Stimulated activated effector memory CD8-positive, alpha-beta T cell treated with anti-CD3 and anti-CD28 coated beads, Interleukin-12 subunit alpha, Interleukin-12 subunit beta, amount 100 ng/mL, for 72 hours (primary cell): Measurements from ENCODE around the gene HMX1.

ENCODE experiments used
- ATAC-seq: fragments of 150-1000 bp; cut with Tn5 transposase; 2 replicates; pipeline ENCODE4 v1.10.0; 2021
- DNase-seq, 2 donors: peaks; one replicate each; pipeline ENCODE4 v3.0.0; 2021 to 2022; ENCODE audit warnings: low spot score in 2 of 2
- H3K27ac Mint-ChIP-seq: one replicate; pipeline ENCODE4 v1.8.0; 2022; ENCODE audit warnings: mild to moderate bottlenecking, mixed read lengths
- H3K36me3 Mint-ChIP-seq: one replicate; pipeline ENCODE4 v1.8.0; 2022; ENCODE audit warnings: mild to moderate bottlenecking, mixed read lengths
- H3K4me1 Mint-ChIP-seq: one replicate; pipeline ENCODE4 v1.8.0; 2022; ENCODE audit warnings: mixed read lengths
- H3K4me3 Mint-ChIP-seq: one replicate; pipeline ENCODE4 v1.8.0; 2022; ENCODE audit warnings: mild to moderate bottlenecking, mixed read lengths
- H3K9me3 Mint-ChIP-seq: one replicate; pipeline ENCODE4 v1.8.0; 2022; ENCODE audit warnings: mixed read lengths

Gene HMX1

DNA sequence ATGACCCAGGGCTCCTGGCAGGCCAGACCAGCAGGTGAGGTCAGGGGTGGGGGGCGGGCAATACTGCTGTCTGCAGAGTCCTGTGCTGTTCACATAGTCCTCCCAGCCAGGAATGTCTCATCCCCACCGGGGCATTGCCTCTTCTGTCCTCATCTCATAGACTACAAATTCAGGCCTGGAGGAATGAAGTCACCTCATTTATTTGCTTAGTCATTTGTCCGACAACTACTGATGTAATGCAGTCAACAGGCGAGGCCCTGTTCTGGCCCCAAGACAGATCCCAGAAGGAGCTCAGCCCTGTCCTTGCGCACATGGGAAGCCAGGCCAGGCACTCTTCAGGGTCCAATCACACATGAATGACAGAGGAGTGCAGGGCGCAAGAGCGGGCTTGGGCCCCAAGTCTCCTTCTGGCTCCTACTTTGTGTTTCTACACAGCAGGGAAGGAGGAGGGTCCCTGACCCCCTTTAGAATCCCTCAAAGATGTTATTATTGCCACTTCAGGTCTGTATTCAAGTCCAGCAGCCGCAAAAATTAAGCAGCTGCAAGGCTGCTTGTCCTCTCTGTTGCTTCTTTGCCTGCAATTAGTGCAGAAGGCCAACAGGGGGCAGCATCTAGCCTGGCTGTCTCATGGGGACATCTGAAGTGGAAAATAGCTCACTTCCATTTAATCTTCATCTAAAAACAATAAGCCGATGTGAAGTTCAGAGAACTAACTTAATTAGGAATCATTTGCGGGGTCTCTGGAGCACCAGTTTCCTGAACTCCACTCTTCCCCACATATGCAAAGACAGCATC is 15.2 kb upstream of the HMX1 start:
- no peak for DNase-seq
- Mint-ChIP-seq H3K36me3 (no peaks in the 10 kb centered on the region), H3K4me1 (no peaks in the 10 kb centered on the region), H3K4me3 (no peak overlapping the region), H3K27ac (no peak overlapping the region), H3K9me3 (peaks cover 2% of the 10 kb centered on the region)
- no peak for ATAC-seq

DNA sequence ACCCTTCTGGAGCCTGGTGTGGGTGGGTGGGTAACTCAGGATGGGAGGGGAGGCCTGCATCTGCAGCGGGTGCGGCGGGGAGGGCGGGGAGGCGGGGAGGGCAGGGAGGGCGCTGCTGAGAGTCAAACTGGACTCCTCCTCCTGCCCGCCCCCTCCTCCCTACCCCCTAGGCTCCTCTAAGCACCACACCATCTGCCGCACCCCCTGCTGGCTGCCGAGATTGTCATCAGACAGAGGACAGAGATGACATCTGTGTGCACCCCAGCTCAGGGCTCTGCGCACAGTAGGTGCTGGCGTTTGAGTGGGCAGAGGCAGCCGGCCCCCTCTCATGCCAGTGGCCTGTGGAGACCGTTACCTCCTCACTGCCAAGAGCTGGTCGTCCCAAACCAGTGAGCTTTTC is 10.6 kb upstream of the HMX1 start:
- Mint-ChIP-seq H3K9me3 (peaks cover 2% of the 10 kb centered on the region), H3K4me1 (peaks cover 7% of the 10 kb centered on the region), H3K27ac (no peak overlapping the region), H3K4me3 (no peak overlapping the region), H3K36me3 (no peaks in the 10 kb centered on the region)
- DNase-seq (no peak), ATAC-seq (no peak)

DNA sequence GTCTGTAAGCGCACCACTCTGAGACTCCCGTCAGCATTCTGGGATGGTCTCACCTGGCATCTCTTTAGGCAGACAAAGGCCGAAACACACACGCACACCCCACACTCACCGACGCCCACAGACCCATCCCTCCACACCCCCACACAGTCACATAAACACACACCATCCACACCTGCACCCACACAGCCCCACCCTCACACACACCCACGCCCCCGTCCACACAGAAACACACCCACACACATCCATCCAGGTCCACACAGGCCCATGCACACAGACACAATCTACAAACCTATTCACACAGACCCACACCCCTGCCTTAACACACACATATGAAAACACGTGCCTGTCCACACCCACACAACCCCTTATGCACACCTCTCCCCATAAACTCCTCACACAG is 9.2 kb upstream of the HMX1 start:
- Mint-ChIP-seq H3K4me3 (no peak overlapping the region), H3K4me1 (peaks cover 7% of the 10 kb centered on the region), H3K27ac (no peak overlapping the region), H3K36me3 (no peaks in the 10 kb centered on the region), H3K9me3 (no peaks in the 10 kb centered on the region)
- ATAC-seq (no peak), DNase-seq (no peak)

DNA sequence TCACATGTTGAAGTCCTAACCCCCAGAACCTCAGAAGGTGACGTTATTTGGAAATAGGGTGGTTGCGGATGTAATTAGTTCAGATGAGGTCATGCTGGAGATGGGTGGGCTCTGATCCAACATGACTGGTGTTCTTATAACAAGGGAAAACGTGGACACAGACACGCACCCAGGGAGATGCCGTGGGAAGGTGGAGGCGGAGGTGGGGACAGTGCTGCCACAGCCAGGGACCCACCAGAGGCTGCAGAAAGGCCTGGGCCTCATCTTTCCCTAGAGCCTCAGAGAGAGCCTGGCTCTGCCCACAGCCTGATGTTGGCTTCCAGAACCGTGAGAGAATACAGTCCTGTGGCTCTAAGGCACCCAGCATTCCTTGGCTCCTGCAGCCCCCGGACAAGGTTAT is 7.9 kb upstream of the HMX1 start:
- Mint-ChIP-seq H3K27ac (no peak overlapping the region), H3K4me3 (no peak overlapping the region), H3K4me1 (peaks cover 15% of the 10 kb centered on the region), H3K36me3 (no peaks in the 10 kb centered on the region), H3K9me3 (no peaks in the 10 kb centered on the region)
- ATAC-seq (no peak), DNase-seq (no peak)

DNA sequence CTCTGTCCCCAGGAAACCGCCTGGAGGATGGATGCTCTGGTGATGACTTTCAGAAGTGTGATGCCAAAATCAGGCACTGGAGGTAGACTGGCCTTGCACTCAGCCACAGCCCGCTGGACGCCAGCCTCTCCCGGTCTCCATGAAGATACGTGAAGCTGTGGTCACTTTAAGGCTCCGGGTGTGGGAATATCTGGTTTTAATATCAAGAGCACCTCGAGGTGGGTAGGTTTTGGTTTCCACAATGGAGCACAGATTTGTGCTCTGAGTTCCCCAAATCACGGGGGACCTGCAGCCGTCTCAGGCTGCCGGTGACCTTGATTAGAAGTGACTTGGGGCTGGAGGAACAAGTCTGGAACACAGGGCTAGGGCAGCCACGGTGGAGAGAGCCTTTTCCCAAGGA is 6.8 kb upstream of the HMX1 start:
- no peaks in the 10 kb centered on the region for H3K36me3 Mint-ChIP-seq
- ATAC-seq = no peak

DNA sequence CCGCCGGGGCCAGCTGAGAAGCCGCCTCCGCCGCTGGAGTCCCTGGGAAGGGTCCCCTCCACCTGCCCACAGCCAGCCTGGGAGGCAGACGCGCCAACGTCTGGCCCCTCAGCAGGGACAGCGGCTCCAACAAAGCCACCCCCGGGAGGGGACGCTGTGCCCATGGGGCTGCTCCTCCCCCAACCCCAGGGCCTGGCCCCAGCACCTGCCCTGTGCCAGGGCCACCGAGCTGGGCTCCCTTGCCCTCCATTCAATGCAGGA is 6.1 kb upstream of the HMX1 start:
- no peak overlapping the region for H3K4me3 Mint-ChIP-seq
- no peaks in the 10 kb centered on the region for H3K9me3 Mint-ChIP-seq
- no peak overlapping the region for H3K27ac Mint-ChIP-seq
- DNase-seq (no peak), ATAC-seq (no peak)
- H3K4me1 Mint-ChIP-seq = peaks cover 15% of the 10 kb centered on the region
- H3K36me3 Mint-ChIP-seq = no peaks in the 10 kb centered on the region

More for the DNA sequence above, 6.8 kb upstream of the HMX1 start:
- no peak overlapping the region for H3K4me3 Mint-ChIP-seq
- no peak for DNase-seq
- H3K27ac Mint-ChIP-seq = no peak overlapping the region
- H3K9me3 Mint-ChIP-seq = no peaks in the 10 kb centered on the region
- H3K4me1 Mint-ChIP-seq = peaks cover 15% of the 10 kb centered on the region

DNA sequence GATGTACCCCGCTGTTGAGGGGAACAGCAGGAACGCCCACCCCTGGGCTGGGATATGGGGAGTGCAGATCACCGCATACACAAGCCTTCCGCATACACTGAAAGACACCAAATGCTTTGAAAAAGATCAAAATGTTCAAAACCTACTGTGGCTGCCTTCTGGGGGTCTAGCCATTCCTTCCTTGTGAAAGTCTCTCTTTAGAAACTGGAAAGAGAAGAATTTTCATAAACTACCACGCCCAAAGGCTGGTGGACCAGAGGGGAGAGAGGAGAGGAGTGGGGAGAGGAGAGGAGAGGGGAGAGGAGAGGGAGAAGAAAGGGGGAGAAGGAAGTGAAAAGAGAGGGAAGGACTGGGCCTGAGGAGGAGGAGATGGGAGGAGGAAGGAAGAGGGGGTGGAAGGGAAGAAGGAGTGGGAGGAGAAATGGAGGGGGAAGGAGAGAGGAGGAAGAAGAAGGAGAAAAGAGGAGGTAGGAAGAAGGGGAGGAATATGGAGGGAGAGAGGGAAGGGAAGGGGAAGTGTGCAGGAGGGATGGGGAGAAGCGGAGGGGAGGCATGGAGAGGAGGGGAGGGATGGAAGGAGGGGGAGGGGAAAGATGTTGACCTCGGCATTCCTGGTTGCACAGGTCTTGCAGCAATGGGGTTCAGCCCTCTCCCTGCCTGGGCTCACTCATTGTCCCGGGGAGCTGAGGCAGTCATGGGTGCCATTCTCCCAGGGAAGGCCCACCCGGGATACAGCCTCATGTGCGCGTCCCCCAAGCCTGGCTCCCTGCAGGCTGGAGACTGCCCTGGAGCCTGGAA is 5.5 kb upstream of the HMX1 start:
- H3K4me3 Mint-ChIP-seq = no peak overlapping the region
- DNase-seq (no peak), ATAC-seq (no peak)
- H3K9me3 Mint-ChIP-seq = no peaks in the 10 kb centered on the region
- no peak overlapping the region for H3K27ac Mint-ChIP-seq
- H3K4me1 Mint-ChIP-seq = peaks cover 15% of the 10 kb centered on the region
- H3K36me3 Mint-ChIP-seq = no peaks in the 10 kb centered on the region

DNA sequence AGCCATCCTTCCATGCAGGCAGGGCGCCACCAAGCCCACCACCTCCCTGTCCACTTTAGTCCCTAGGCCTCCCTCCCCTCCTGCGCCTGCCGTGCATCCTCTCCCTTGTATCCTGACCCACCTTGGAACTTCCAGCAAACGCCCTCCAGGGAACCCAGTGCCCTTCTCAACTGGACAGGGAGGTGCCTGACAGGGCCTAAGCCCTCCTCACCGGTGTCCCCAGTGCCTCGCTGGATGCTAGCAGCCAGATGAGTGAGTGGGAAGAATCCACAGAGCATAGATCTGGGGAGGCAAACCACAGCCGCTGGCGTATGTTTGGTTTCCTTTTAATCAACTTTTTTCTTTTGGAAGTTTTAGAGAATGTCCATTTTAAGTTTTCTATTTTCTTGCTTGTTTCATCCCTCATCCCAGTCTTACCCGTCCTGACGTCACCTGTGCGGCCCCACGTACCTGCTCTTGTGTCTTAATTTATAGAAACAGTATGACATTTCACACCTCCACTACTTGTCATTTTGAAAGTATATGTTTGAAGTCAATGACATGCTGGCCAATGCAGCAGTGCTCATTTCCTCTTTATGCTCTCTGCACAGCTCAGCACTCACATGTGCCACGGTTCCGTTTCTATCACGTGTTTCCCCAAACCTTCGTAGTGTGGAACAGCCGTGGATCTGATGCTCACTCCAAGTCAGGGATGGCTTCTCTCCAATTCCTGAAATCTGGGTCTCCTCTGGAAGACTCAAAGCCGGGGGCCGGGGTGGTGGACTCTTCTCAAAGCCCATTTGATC is 3.4 kb upstream of the HMX1 start:
- ATAC-seq (no peak), DNase-seq (no peak)
- Mint-ChIP-seq H3K4me1 (peaks cover 15% of the 10 kb centered on the region), H3K9me3 (no peaks in the 10 kb centered on the region), H3K4me3 (no peak overlapping the region), H3K36me3 (no peaks in the 10 kb centered on the region), H3K27ac (no peak overlapping the region)

DNA sequence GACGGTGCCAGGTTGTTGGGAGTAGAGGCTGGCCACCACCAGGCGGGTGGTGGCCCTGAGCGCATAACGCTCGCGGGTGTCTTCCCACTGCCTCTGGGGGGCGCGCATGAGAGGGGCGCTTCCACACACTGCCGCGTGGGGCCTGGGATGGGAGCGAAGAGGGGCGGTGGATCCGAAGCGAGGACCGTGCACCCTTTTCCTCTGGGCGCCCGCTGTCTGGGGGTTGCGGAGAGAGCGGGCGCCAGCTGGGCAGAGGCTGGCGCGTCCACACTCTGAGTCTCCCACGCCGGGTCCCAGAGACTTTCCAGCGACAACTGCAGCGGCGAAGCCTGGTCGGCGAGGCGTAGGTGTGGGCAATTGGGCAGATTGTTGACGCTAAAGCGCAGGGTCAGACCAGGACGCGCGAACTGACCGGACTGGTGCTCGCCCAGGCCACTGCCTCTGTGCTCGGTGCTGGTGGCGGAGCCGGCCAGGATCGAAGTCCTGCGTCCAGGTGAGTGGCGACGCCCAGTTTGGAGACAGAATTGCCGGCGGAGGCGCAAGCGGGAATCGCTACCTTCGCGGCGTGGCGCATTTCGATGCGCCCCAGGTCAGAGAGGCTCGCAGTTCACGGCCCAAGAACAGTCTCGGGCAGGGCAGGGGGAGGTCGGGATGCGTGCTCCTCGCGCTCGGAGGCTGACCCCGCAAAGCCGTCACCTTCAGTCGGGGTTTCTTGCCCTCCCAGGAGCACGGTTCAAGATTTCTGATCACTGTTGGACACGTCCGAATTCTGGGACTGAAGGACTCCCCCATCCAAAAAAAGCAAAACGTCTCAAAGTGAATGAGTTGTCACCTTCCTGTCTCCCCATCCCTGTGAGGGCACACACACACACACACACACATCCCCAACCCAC is 2.6 kb upstream of the HMX1 start:
- no peaks in the 10 kb centered on the region for H3K9me3 Mint-ChIP-seq
- H3K27ac Mint-ChIP-seq = no peak overlapping the region
- H3K4me1 Mint-ChIP-seq = peaks cover 15% of the 10 kb centered on the region
- no peaks in the 10 kb centered on the region for H3K36me3 Mint-ChIP-seq
- DNase-seq = no peak
- H3K4me3 Mint-ChIP-seq = no peak overlapping the region
- ATAC-seq = no peak

DNA sequence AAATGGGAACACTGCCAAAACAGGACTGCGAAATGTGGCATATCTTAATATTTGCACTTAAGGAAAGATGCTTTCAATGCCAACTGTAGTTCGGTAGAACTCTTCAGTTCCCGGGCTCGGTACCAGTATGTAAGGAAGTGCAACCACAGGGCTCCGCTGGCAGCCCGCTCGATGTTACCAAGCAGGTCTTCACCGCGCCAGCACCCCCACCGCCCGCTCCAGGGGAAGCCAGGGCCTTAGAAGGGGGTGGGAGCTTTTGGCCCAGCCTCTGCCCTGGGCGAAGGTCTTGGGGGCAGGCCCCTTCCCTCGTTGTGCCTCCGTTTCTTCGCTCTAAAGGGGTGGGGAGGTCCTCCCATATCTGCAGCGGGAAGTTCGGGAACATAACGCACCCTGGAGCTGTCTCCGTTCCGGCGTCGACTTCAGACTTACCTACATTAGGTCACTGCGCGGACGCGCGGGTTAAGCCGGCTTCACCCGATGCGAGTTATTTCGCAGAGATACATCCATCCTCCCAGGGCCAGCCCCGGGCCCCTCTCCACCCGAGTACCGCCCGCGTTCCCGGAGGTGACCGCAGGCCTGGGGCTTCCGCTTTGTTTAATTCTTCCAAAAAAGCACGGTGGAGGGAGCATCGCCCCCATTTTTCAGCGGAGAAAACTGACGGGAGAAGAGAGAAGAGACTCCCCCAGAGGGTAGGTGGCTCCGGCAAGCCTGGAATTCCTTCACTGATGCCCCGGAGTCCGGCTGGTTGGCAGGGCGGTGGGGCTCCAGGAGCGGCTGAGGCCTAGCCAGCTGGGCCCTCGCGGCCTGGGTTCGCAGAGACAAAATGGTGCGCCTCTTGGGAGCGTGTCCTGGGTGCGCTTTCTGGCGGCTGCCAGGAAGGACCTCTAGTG is 1.0 kb upstream of the HMX1 start:
- no peak for DNase-seq
- Mint-ChIP-seq H3K27ac (no peak overlapping the region), H3K9me3 (no peaks in the 10 kb centered on the region), H3K4me3 (no peak overlapping the region), H3K36me3 (peaks cover 5% of the 10 kb centered on the region), H3K4me1 (peaks cover 7% of the 10 kb centered on the region)
- ATAC-seq = no peak

DNA sequence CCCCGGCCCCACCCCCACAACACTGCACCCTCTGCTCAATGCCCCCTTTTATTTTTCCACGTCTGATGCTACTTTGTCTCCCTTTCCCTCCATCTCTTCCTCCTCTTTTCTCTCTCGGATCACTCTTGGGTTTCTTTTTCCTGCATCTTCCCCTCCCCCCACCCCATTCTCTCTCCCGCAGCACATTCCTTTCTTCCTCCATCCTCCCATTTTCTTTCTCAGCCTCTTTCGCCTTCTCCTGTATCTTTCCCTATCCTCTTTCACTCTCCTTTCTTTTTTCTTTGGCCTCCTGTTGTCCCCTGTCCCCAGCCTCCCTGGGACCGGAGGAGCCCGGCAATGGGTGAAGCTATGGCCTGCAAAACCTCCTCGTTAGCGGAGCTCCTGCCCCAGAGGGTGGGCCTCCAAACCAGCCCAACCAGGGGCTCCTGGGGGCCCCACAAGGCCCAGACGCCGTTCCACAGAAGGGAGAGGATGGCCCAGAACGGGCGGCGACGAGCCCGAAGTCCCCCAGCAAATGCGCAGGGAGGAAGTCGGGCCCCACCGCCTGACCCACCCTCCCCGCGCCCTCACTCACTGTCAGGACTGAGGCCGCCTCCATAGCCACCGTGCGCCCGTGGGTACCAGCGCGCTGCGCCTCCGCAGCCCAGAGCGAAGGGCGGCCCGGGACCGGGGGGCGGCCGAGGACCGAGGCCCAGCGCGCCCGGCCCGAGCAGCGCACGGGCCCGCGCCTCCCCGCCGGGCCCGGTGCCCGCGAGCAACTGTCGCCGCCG is 807 bp downstream of the HMX1 start:
- no peak for DNase-seq
- Mint-ChIP-seq H3K4me1 (peaks cover 12% of the 10 kb centered on the region), H3K27ac (no peak overlapping the region), H3K4me3 (no peak overlapping the region), H3K9me3 (no peaks in the 10 kb centered on the region), H3K36me3 (peaks cover 5% of the 10 kb centered on the region)
- no peak for ATAC-seq

DNA sequence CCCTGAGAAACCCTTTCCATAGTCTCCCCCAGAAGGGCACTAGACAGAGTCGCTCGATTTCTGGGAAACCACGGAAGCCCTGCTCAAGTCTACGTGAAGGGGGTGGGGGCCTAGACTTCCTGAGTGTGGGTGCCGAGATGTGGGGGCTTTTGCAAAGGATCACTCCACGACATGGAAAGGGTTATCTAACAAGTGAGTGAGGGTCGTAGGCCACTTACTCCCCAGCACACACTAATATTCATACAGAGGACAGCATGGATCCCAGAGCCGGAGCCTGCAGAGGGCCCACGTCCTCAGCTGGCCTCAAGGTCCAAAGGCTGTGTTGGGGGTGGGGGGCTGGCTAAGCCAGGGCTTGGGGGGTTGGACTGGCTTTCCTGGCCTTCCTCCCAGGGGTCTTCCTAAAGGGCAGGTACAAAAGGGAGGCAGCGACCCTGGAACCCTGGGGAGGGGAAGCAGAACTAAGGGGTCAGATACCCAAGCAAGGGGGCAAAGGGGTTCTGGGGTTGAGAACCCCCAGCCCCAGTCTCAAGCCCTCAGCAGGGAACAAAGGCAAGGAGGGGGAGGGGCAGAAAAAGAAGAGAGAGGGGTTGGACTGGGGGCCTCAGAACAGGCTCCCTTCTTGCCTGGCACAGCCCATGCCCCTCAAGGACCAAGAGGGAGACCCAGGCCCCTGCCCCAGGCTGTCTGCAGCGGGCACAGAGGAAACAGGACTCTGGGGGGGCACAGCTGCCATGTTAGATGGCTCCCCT is 1.6 kb downstream of the HMX1 start:
- ATAC-seq (no peak), DNase-seq (no peak)
- H3K4me3 Mint-ChIP-seq = no peak overlapping the region
- peaks cover 5% of the 10 kb centered on the region for H3K36me3 Mint-ChIP-seq
- peaks cover 8% of the 10 kb centered on the region for H3K4me1 Mint-ChIP-seq
- H3K27ac Mint-ChIP-seq = no peak overlapping the region
- no peaks in the 10 kb centered on the region for H3K9me3 Mint-ChIP-seq
